ENCODE results near the gene PLEKHM3. TPM values are rescaled to one million over a fixed set of nuclear protein-coding genes. Genes with fewer than 3 reads are reported as not detected.

Gene PLEKHM3
- total RNA-seq, 1 experiment from 2014 or later, result 6.5 TPM

DNA sequence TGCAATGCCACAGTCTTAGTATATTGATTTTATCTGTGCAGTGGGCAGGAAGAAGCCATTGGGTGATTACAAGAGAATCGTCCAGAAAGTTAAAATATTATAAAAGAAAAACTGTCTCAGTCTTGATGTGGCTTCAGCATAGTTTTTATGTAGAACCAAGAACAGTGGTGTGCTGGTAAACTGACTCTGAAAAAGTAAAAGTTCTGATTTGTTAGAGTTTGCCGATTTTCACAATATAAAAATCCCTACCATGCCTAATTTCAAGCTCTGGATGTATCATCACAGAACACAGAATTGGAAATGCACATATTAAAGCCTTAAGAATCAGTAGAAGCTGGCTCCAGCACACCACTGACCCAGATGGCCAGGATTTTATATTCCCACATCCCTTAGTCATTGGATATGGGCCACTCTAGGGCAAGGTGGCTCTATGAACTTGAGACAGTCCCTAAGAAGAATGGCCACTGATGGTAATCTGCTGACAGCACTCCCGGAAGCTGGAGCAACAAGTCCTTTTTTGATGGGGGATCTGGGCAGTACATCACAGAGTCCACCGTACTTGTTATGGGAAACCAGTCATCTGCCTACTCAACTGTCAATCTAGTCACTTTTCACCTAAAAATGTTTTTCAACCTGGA is 9.3 kb upstream of the PLEKHM3 start:
- ChIA-PET POLR2A (ENCODE audit: low non-redundant PET) (no interaction called here), CTCF (interaction anchor here (0.7 kb wide), 1 partner anchor 289 kb away, joined by 10 read pairs; no protein-coding TSS in a partner anchor)
- TF ChIP-seq EZH2 (IDR thresholded peaks at IDR 0.05; ENCODE audit: borderline replicate concordance, low read depth, low read length, poor library complexity, severe bottlenecking), result no peak
- TF ChIP-seq, protein P1, sequence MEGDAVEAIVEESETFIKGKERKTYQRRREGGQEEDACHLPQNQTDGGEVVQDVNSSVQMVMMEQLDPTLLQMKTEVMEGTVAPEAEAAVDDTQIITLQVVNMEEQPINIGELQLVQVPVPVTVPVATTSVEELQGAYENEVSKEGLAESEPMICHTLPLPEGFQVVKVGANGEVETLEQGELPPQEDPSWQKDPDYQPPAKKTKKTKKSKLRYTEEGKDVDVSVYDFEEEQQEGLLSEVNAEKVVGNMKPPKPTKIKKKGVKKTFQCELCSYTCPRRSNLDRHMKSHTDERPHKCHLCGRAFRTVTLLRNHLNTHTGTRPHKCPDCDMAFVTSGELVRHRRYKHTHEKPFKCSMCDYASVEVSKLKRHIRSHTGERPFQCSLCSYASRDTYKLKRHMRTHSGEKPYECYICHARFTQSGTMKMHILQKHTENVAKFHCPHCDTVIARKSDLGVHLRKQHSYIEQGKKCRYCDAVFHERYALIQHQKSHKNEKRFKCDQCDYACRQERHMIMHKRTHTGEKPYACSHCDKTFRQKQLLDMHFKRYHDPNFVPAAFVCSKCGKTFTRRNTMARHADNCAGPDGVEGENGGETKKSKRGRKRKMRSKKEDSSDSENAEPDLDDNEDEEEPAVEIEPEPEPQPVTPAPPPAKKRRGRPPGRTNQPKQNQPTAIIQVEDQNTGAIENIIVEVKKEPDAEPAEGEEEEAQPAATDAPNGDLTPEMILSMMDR (conservative IDR thresholded peaks at IDR 0.05; ENCODE audit: low read depth, low read length), result no peak
- Histone ChIP-seq H3K4me3 (ENCODE audit: low read depth, low read length, poor library complexity, severe bottlenecking) (no peak overlapping the region), H3K27ac (ENCODE audit: low read depth, low read length, poor library complexity, severe bottlenecking) (no peak overlapping the region), H3K27me3 (replicated peaks; ENCODE audit: insufficient read depth, low read depth, low read length, poor library complexity) (no peaks in the 10 kb centered on the region), H3K9me3 (ENCODE audit: low read depth, low read length, poor library complexity, severe bottlenecking) (no peaks in the 10 kb centered on the region), H3K4me1 (ENCODE audit: insufficient read depth, low read length, poor library complexity, severe bottlenecking) (no peaks in the 10 kb centered on the region), H3K36me3 (ENCODE audit: insufficient read depth, low read length, poor library complexity, severe bottlenecking) (no peaks in the 10 kb centered on the region)
- no peak for DNase-seq (ENCODE audit: low spot score)
- no TSS peak for BruUV-seq (replicated peaks)
- intact Hi-C loops (cut with micrococcal nuclease; ENCODE audit: unreplicated experiment), result no loop called here

DNA sequence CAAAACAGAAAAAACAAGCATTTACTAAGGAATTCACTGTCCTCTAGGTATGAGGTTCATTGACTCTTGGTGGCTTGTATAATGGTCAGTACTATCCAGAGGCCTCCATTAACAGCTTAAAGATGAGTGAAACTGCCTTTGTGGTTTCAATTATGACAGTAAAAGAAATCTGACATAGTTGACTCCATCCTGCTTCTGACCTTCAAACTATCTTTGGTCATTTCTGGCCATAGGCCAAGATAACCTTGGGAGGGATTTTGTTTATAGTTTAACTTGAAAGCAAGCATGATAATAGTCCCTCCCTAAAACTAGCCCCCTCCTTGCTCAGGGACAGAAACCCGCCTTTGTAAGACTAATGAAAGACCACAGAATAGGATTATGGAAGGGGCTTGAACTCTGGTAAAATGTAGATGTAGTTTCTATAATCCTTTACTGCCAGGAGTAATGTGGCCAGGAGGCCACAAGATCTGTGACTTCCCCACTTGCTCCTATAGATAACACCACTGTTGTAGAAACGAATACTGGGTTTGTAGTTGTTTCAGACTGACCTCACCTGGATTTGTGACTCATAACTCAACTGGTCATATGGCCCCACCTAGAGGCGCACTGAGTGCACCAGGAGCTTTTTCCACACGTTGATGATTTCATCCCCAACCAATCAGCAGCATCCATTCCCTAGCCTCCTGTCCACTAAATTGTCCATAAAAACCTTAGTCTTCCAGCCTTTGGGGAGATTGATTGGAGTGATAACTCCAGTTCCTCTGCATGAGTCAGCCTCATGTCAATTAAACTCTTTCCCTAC is 8.6 kb upstream of the PLEKHM3 start:
- H3K36me3 ChIP-seq (ENCODE audit: insufficient read depth, low read length, poor library complexity, severe bottlenecking), result no peaks in the 10 kb centered on the region
- no peaks in the 10 kb centered on the region for H3K4me1 ChIP-seq (ENCODE audit: insufficient read depth, low read length, poor library complexity, severe bottlenecking)
- TF ChIP-seq EZH2 (IDR thresholded peaks at IDR 0.05; ENCODE audit: borderline replicate concordance, low read depth, low read length, poor library complexity, severe bottlenecking), result no peak
- TF ChIP-seq, protein P1 (conservative IDR thresholded peaks at IDR 0.05; ENCODE audit: low read depth, low read length), result peak; percentile 48
- ChIA-PET CTCF (interaction anchor here (0.7 kb wide), 1 partner anchor 288 kb away, joined by 10 read pairs; no protein-coding TSS in a partner anchor), POLR2A (ENCODE audit: low non-redundant PET) (no interaction called here)
- H3K27me3 ChIP-seq (replicated peaks; ENCODE audit: insufficient read depth, low read depth, low read length, poor library complexity), result no peaks in the 10 kb centered on the region
- no peak overlapping the region for H3K27ac ChIP-seq (ENCODE audit: low read depth, low read length, poor library complexity, severe bottlenecking)
- no peak overlapping the region for H3K4me3 ChIP-seq (ENCODE audit: low read depth, low read length, poor library complexity, severe bottlenecking)
- intact Hi-C loops (cut with micrococcal nuclease; ENCODE audit: unreplicated experiment), result no loop called here
- DNase-seq (ENCODE audit: low spot score), result peak; percentile 26
- BruUV-seq (replicated peaks), result no TSS peak
- H3K9me3 ChIP-seq (ENCODE audit: low read depth, low read length, poor library complexity, severe bottlenecking), result no peaks in the 10 kb centered on the region

DNA sequence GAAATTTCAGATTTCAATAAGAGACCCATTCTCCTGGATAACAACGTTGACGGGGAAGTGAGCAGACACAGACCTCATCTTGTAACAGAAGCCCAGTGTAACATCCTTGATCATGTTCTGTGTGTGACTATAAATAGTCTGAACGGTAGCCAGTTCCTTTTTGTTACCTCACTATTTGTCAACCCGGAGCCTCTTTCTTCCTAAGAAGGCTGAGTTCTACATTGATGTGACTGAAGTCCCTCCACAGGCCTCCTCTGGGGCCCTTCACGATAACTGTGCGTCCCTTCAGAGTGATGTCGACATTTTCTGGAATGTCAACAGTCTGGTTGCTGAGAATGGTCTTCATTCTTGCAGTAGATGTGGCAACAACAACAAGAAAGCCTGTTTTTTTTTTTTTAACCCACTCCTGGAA is 6.3 kb upstream of the PLEKHM3 start:
- intact Hi-C loops (cut with micrococcal nuclease; ENCODE audit: unreplicated experiment), result no loop called here
- Histone ChIP-seq H3K9me3 (ENCODE audit: low read depth, low read length, poor library complexity, severe bottlenecking) (no peaks in the 10 kb centered on the region), H3K36me3 (ENCODE audit: insufficient read depth, low read length, poor library complexity, severe bottlenecking) (no peaks in the 10 kb centered on the region), H3K4me1 (ENCODE audit: insufficient read depth, low read length, poor library complexity, severe bottlenecking) (no peaks in the 10 kb centered on the region), H3K4me3 (ENCODE audit: low read depth, low read length, poor library complexity, severe bottlenecking) (no peak overlapping the region), H3K27ac (ENCODE audit: low read depth, low read length, poor library complexity, severe bottlenecking) (no peak overlapping the region), H3K27me3 (replicated peaks; ENCODE audit: insufficient read depth, low read depth, low read length, poor library complexity) (no peaks in the 10 kb centered on the region)
- no TSS peak for BruUV-seq (replicated peaks)
- TF ChIP-seq EZH2 (IDR thresholded peaks at IDR 0.05; ENCODE audit: borderline replicate concordance, low read depth, low read length, poor library complexity, severe bottlenecking), result no peak
- TF ChIP-seq, protein P1 (conservative IDR thresholded peaks at IDR 0.05; ENCODE audit: low read depth, low read length), result no peak
- no peak for DNase-seq (ENCODE audit: low spot score)
- ChIA-PET POLR2A (ENCODE audit: low non-redundant PET) (no interaction called here), CTCF (no interaction called here)

All from A673 (cell line).